GM23338 (cell line): ENCODE results near the gene RAB11FIP3. TPM values are rescaled to one million over a fixed set of nuclear protein-coding genes. Genes with fewer than 3 reads are reported as not detected.

Experiments
- CREB1 ChIP-seq: fragments of 250-450 bp; sonication (Bioruptor Pico); IDR thresholded peaks from 2 replicates; pipeline ENCODE4 v1.5.0; 2020; ENCODE audit warnings: low read depth, mild to moderate bottlenecking, moderate library complexity
- EZH2phosphoT487 ChIP-seq: fragments of 200-600 bp; sonication (generic); IDR thresholded peaks from one replicate; pipeline ENCODE4 v1.8.1; 2018; ENCODE audit warnings: antibody characterized with exemption; ENCODE audit not compliant: unreplicated experiment
- JUNB ChIP-seq: IDR thresholded peaks from one replicate; pipeline ENCODE4 v1.6.1; 2016; ENCODE audit warnings: antibody characterized with exemption; ENCODE audit not compliant: unreplicated experiment
- NANOG ChIP-seq: IDR thresholded peaks from 2 replicates; pipeline ENCODE4 v1.6.1; 2016; ENCODE audit warnings: antibody characterized with exemption, borderline replicate concordance
- POLR2AphosphoS5 ChIP-seq: IDR thresholded peaks from 2 replicates; pipeline ENCODE4 v1.6.1; 2016; ENCODE audit warnings: antibody characterized with exemption, low read depth
- STAT1 ChIP-seq: IDR thresholded peaks from one replicate; pipeline ENCODE4 v1.6.1; 2016; ENCODE audit warnings: antibody characterized with exemption; ENCODE audit not compliant: unreplicated experiment
- ZNF114 ChIP-seq: fragments of 250-450 bp; sonication (Bioruptor Pico); IDR thresholded peaks from 2 replicates; pipeline ENCODE4 v1.5.0; 2020; ENCODE audit warnings: mild to moderate bottlenecking, moderate library complexity
- ZNF331 ChIP-seq: fragments of 250-450 bp; sonication (Bioruptor Pico); IDR thresholded peaks from 2 replicates; pipeline ENCODE4 v1.5.0; 2020; ENCODE audit warnings: low read depth, mild to moderate bottlenecking, moderate library complexity
- polyA plus RNA-seq: library from polyadenylated mRNA; unstranded; fragments of >200 nt; fragmentation: Nextera tagmentation; extraction: Ambion mirVana; gene quantifications from 2 replicates; pipeline ENCODE4 v1.2.1, GENCODE V29; 2016
- total RNA-seq: library from RNA; depleted of rRNA; stranded (reverse); fragments of >200 nt; shearing (Covaris generic); gene quantifications from 2 replicates; pipeline ENCODE4 v1.2.3, GENCODE V29; 2014
- TF ChIP-seq, protein P1 (sequence below): fragments of 250-450 bp; sonication (Bioruptor Pico); IDR thresholded peaks from 2 replicates; pipeline ENCODE4 v1.5.0; 2020; ENCODE audit warnings: mild to moderate bottlenecking, moderate library complexity
- TF ChIP-seq, protein P2 (sequence below), 2 experiments: fragments of 200-600 bp in 1 of 2; sonication (generic) in 1 of 2; conservative IDR thresholded peaks; 2 replicates each; pipeline versions ENCODE4 v1.5.1 to v1.6.1; 2016 to 2017; ENCODE audit warnings: antibody characterized with exemption in 2 of 2, low read depth in 2 of 2, mild to moderate bottlenecking in 2 of 2, moderate library complexity in 1 of 2

RAB11FIP3 gene
- total and polyA plus RNA-seq, 2 experiments from 2014 or later = 3.2 to 29.2 TPM

DNA sequence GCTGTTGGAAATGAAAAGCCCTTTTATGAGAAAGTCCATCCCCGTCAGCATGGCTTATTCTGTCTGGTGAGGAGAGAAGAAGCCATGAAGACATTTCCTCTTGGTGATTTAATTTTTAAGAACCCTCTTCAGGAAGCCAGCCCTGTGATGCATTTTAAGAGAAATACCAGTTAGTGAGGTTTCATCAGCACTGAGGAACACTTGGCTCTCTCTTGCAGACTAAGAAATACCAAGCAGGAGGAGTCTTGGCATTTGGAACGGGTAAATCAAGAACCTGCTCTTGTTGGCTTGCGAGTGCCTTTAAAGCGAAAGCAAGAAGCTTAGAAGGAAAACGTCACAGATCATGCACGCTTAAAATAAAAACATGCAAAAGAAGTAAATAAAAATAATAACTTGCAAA lies 17.5 kb downstream of the RAB11FIP3 start (continued):
- TF ChIP-seq, protein P1, sequence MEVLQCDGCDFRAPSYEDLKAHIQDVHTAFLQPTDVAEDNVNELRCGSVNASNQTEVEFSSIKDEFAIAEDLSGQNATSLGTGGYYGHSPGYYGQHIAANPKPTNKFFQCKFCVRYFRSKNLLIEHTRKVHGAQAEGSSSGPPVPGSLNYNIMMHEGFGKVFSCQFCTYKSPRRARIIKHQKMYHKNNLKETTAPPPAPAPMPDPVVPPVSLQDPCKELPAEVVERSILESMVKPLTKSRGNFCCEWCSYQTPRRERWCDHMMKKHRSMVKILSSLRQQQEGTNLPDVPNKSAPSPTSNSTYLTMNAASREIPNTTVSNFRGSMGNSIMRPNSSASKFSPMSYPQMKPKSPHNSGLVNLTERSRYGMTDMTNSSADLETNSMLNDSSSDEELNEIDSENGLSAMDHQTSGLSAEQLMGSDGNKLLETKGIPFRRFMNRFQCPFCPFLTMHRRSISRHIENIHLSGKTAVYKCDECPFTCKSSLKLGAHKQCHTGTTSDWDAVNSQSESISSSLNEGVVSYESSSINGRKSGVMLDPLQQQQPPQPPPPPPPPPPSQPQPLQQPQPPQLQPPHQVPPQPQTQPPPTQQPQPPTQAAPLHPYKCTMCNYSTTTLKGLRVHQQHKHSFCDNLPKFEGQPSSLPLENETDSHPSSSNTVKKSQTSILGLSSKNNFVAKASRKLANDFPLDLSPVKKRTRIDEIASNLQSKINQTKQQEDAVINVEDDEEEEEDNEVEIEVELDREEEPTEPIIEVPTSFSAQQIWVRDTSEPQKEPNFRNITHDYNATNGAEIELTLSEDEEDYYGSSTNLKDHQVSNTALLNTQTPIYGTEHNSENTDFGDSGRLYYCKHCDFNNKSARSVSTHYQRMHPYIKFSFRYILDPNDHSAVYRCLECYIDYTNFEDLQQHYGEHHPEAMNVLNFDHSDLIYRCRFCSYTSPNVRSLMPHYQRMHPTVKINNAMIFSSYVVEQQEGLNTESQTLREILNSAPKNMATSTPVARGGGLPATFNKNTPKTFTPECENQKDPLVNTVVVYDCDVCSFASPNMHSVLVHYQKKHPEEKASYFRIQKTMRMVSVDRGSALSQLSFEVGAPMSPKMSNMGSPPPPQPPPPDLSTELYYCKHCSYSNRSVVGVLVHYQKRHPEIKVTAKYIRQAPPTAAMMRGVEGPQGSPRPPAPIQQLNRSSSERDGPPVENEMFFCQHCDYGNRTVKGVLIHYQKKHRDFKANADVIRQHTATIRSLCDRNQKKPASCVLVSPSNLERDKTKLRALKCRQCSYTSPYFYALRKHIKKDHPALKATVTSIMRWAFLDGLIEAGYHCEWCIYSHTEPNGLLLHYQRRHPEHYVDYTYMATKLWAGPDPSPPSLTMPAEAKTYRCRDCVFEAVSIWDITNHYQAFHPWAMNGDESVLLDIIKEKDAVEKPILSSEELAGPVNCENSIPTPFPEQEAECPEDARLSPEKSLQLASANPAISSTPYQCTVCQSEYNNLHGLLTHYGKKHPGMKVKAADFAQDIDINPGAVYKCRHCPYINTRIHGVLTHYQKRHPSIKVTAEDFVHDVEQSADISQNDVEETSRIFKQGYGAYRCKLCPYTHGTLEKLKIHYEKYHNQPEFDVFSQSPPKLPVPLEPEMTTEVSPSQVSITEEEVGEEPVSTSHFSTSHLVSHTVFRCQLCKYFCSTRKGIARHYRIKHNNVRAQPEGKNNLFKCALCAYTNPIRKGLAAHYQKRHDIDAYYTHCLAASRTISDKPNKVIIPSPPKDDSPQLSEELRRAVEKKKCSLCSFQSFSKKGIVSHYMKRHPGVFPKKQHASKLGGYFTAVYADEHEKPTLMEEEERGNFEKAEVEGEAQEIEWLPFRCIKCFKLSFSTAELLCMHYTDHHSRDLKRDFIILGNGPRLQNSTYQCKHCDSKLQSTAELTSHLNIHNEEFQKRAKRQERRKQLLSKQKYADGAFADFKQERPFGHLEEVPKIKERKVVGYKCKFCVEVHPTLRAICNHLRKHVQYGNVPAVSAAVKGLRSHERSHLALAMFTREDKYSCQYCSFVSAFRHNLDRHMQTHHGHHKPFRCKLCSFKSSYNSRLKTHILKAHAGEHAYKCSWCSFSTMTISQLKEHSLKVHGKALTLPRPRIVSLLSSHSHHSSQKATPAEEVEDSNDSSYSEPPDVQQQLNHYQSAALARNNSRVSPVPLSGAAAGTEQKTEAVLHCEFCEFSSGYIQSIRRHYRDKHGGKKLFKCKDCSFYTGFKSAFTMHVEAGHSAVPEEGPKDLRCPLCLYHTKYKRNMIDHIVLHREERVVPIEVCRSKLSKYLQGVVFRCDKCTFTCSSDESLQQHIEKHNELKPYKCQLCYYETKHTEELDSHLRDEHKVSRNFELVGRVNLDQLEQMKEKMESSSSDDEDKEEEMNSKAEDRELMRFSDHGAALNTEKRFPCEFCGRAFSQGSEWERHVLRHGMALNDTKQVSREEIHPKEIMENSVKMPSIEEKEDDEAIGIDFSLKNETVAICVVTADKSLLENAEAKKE (CRISPR knock-in tag) = no peak
- TF ChIP-seq ZNF331 (CRISPR knock-in tag) (no peak), STAT1 (no peak), ZNF114 (CRISPR knock-in tag) (no peak), CREB1 (CRISPR knock-in tag) (no peak), POLR2AphosphoS5 (no peak), NANOG (no peak), EZH2phosphoT487 (no peak), JUNB (no peak)
- TF ChIP-seq, protein P2, sequence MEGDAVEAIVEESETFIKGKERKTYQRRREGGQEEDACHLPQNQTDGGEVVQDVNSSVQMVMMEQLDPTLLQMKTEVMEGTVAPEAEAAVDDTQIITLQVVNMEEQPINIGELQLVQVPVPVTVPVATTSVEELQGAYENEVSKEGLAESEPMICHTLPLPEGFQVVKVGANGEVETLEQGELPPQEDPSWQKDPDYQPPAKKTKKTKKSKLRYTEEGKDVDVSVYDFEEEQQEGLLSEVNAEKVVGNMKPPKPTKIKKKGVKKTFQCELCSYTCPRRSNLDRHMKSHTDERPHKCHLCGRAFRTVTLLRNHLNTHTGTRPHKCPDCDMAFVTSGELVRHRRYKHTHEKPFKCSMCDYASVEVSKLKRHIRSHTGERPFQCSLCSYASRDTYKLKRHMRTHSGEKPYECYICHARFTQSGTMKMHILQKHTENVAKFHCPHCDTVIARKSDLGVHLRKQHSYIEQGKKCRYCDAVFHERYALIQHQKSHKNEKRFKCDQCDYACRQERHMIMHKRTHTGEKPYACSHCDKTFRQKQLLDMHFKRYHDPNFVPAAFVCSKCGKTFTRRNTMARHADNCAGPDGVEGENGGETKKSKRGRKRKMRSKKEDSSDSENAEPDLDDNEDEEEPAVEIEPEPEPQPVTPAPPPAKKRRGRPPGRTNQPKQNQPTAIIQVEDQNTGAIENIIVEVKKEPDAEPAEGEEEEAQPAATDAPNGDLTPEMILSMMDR (conservative IDR thresholded peaks at IDR 0.05; ENCODE audit: low read depth in 2 of 2) = no peak
